ENCODE measurements around the gene ARHGAP29.

DNA sequence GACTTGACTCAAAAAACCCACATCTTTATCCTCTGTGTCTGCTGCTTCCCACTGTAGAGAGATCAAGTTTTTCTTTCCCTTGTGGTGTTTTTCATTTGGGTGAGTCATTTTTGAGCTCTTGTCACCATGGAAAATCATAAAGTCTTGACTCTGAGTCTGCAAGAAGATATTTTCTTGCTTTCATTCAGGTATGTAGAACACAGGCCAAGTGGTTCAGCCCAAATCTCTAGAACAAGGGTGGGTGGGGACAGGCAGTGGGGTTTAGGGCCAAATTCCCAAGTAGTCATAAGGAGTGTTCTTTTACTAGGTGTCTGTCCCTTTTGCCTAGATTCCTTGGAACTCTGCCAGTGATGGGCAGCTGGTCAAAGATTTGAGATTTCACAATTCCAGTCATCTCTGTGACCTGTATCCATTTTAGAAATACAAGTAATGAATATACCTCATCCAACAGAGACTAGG is 21.5 kb upstream of the ARHGAP29 start:
- TF ChIP-seq, protein P1, sequence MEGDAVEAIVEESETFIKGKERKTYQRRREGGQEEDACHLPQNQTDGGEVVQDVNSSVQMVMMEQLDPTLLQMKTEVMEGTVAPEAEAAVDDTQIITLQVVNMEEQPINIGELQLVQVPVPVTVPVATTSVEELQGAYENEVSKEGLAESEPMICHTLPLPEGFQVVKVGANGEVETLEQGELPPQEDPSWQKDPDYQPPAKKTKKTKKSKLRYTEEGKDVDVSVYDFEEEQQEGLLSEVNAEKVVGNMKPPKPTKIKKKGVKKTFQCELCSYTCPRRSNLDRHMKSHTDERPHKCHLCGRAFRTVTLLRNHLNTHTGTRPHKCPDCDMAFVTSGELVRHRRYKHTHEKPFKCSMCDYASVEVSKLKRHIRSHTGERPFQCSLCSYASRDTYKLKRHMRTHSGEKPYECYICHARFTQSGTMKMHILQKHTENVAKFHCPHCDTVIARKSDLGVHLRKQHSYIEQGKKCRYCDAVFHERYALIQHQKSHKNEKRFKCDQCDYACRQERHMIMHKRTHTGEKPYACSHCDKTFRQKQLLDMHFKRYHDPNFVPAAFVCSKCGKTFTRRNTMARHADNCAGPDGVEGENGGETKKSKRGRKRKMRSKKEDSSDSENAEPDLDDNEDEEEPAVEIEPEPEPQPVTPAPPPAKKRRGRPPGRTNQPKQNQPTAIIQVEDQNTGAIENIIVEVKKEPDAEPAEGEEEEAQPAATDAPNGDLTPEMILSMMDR (IDR thresholded peaks at IDR 0.05; ENCODE audit: insufficient read depth, low read depth, low read length): no peak
- no peak for TF ChIP-seq EZH2 (IDR thresholded peaks at IDR 0.05; ENCODE audit: insufficient read depth, low read length)

Data from astrocyte (in vitro differentiated cells and primary cell).